Omental fat pad (tissue), 4 donors: Measurements from ENCODE around the gene CEACAM7. TPM values are rescaled to one million over a fixed set of nuclear protein-coding genes. Genes with fewer than 3 reads are reported as not detected.

ENCODE experiments used
- ATAC-seq: fragments of 150-250 bp; one replicate; pipeline ENCODE4 v1.9.1; 2016; ENCODE audit warnings: mild to moderate bottlenecking, moderate library complexity; ENCODE audit not compliant: low FRiP score
- DNase-seq: peaks from one replicate; pipeline ENCODE4 v3.0.0-alpha.2; 2019; ENCODE audit warnings: low spot score
- small RNA-seq: library from RNA; depleted of rRNA; stranded (forward); fragments of <200 nt; gene quantifications from one replicate; pipeline ENCODE3, GENCODE V24; 2016
- total RNA-seq, 4 donors: library from RNA; depleted of rRNA; stranded (reverse); fragments of >200 nt; gene quantifications; one replicate each; pipeline ENCODE4 v1.1.0, GENCODE V29; 2016
- TF ChIP-seq, protein P1 (sequence below), 3 donors: fragments of 450-650 bp; IDR thresholded peaks; one replicate each; pipeline ENCODE4 v1.5.1; 2016 to 2017; ENCODE audit warnings: antibody characterized with exemption in 3 of 3, mild to moderate bottlenecking in 3 of 3, moderate library complexity in 2 of 3

CEACAM7 gene
- total RNA-seq, 4 donors from 2014 or later = not detected

DNA sequence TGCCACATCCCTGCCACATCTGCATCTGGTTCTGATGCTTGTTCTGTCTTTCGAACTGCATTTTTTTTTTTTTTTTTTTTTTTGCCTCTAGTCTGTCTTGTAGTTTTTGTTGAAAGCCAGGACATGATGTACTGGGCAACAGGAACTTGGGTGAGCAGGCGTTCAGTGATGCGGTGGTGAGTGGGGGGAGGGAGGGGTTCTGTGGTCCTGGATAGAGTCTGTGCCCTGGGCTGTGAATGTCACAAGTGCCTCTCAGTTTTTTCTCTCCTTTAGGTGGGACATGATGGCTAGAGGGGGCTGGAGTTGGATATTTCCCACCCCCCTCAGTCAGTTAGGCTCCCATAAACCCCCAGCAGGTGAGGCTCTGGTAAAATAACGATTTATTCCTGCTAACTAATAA, 64.7 kb downstream of the CEACAM7 start:
- ATAC-seq (no peak), DNase-seq (no peak)
- TF ChIP-seq, protein P1, sequence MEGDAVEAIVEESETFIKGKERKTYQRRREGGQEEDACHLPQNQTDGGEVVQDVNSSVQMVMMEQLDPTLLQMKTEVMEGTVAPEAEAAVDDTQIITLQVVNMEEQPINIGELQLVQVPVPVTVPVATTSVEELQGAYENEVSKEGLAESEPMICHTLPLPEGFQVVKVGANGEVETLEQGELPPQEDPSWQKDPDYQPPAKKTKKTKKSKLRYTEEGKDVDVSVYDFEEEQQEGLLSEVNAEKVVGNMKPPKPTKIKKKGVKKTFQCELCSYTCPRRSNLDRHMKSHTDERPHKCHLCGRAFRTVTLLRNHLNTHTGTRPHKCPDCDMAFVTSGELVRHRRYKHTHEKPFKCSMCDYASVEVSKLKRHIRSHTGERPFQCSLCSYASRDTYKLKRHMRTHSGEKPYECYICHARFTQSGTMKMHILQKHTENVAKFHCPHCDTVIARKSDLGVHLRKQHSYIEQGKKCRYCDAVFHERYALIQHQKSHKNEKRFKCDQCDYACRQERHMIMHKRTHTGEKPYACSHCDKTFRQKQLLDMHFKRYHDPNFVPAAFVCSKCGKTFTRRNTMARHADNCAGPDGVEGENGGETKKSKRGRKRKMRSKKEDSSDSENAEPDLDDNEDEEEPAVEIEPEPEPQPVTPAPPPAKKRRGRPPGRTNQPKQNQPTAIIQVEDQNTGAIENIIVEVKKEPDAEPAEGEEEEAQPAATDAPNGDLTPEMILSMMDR (IDR thresholded peaks at IDR 0.05) = no peak

Small RNA genes within 50 kb of the gene (small RNA-seq; reads per million reads assigned to genes)
- gene AC243960.4 = not detected

Other genes with a start within 250 kb of the CEACAM7 start
- gene DMAC2, start 248.4 kb downstream of the CEACAM7 start, total RNA-seq = 10 to 100 TPM; 29.2 to 36.7 (median 35.1) TPM
- gene ERICH4, start 245.1 kb downstream of the CEACAM7 start, total RNA-seq = not detected
- gene CEACAM21, start 112.1 kb downstream of the CEACAM7 start, total RNA-seq = 1 to 10 TPM in 2 of 4 donors, under 1 TPM in 2; 0.37 to 3.5 (median 1.4) TPM
- 1 to 10 TPM in 3 of 4 donors, not detected in 1; 1.7 to 9.0 (median 2.6) TPM for gene CEACAM4, start 61.2 kb downstream of the CEACAM7 start, total RNA-seq
- gene CEACAM5, start 20.4 kb upstream of the CEACAM7 start, total RNA-seq = not detected
- gene CEACAM6, start 67.3 kb upstream of the CEACAM7 start, total RNA-seq = under 1 TPM in 1 of 4 donors, not detected in 3; 0.19 TPM
- gene CEACAM3, start 108.3 kb upstream of the CEACAM7 start, total RNA-seq = 10 to 100 TPM in 1 of 4 donors, not detected in 3; 20.3 TPM
- not detected for gene LYPD4, start 156.4 kb upstream of the CEACAM7 start, total RNA-seq
- not detected for gene DMRTC2, start 156.8 kb upstream of the CEACAM7 start, total RNA-seq
- gene RPS19, start 172.0 kb upstream of the CEACAM7 start, total RNA-seq = 100 to 1,000 TPM; 559 to 757 (median 617) TPM
- gene CD79A, start 189.0 kb upstream of the CEACAM7 start, total RNA-seq = 1 to 10 TPM in 1 of 4 donors, under 1 TPM in 1, not detected in 2; 0.72 to 1.8 TPM
- gene ARHGEF1, start 194.9 kb upstream of the CEACAM7 start, total RNA-seq = 100 to 1,000 TPM in 1 of 4 donors, 10 to 100 TPM in 3; 53.1 to 129 (median 72.0) TPM
- under 1 TPM in 1 of 4 donors, not detected in 3; 0.25 TPM for gene ERFL, start 240.2 kb upstream of the CEACAM7 start, total RNA-seq